Activated B cell treated with CpG ODN at 0.5 μM for 24 hours (primary cell): Measurements from ENCODE around the gene SEPTIN7. TPM values are rescaled to one million over a fixed set of nuclear protein-coding genes. Genes with fewer than 3 reads are reported as not detected.

Experiments
- ATAC-seq: fragments of 200-7000 bp; cut with Tn5 transposase; one replicate; pipeline ENCODE4 v1.10.0; 2021; ENCODE audit warnings: low read depth, mild to moderate bottlenecking, moderate library complexity
- CTCF ChIA-PET: fragments of 350-600 bp; sonication (Branson Sonifier 250); formaldehyde crosslinking; loops from one replicate; lab custom pipeline; 2021; ENCODE audit warnings: antibody characterized with exemption; lab: Charles Lee
- POLR2A ChIA-PET: fragments of 350-600 bp; sonication (Branson Sonifier 250); formaldehyde crosslinking; loops from one replicate; lab custom pipeline; 2021; ENCODE audit warnings: antibody characterized with exemption; lab: Charles Lee
- DNase-seq: peaks from one replicate; pipeline ENCODE4 v3.0.0; 2022
- H3K27ac Mint-ChIP-seq: one replicate; pipeline ENCODE4 v1.8.0; 2020; ENCODE audit warnings: mixed read lengths
- H3K27me3 Mint-ChIP-seq: one replicate; pipeline ENCODE4 v1.8.0; 2021; ENCODE audit warnings: mixed read lengths
- H3K36me3 Mint-ChIP-seq: one replicate; pipeline ENCODE4 v1.8.0; 2021; ENCODE audit warnings: low read depth, mixed read lengths
- H3K4me1 Mint-ChIP-seq: one replicate; pipeline ENCODE4 v1.8.0; 2021; ENCODE audit warnings: mixed read lengths
- H3K4me3 Mint-ChIP-seq: one replicate; pipeline ENCODE4 v1.8.0; 2020; ENCODE audit warnings: mild to moderate bottlenecking, mixed read lengths
- H3K9me3 Mint-ChIP-seq: one replicate; pipeline ENCODE4 v1.8.0; 2020; ENCODE audit warnings: mixed read lengths
- CTCF ChIP-seq: fragments of 200-600 bp; IDR thresholded peaks from one replicate; pipeline ENCODE4 v1.8.0; 2022; ENCODE audit warnings: antibody characterized with exemption, mild to moderate bottlenecking
- intact Hi-C: fragments of 100-400 bp; cut with micrococcal nuclease; formaldehyde crosslinking; loops from one replicate; pipeline ENCODE4 v1.15.1; 2024
- total RNA-seq: library from RNA; stranded (reverse); gene quantifications from 2 replicates; pipeline ENCODE4 v1.2.3, GENCODE V29; 2022

SEPTIN7 gene
- total RNA-seq, 1 donor from 2014 or later, result 239 TPM

DNA sequence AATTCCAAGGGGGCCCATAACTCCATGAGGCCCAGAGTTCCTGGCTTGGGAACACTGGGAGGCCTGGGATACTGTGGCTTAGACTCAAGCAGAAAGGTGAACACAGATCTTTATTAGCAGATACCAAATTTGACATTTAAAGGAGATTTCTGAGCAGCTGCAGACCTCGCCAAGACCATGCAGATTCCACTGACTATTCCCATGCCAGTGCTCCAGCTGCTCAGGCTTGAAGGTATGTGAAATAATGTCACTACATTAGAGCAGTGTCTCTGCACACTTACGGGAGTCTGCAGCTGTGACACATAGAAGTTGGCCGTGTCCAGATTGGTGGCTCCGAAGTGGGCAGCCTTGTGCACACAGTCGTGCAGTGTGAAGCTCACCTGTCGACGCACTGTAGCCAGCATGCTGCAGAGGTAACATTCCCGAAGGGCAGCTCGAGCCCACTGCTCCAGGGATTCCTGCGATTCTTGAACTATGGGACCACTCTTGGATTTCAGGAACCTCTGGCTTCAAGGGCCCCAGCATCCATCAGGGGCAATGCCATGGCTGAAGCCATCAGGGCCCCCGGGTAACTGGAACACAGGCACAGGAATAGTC, 46.1 kb downstream of the SEPTIN7 start:
- ChIA-PET CTCF (interaction anchor here (1.2 kb wide), 1 partner anchor 9 kb away, joined by 3 read pairs; no protein-coding TSS in a partner anchor), POLR2A (interaction anchor here (1.8 kb wide), 1 partner anchor 46 kb away, joined by 7 read pairs; the partner anchor contains the start of gene SEPTIN7)
- DNase-seq (no peak), ATAC-seq (no peak)
- intact Hi-C loops, result no loop called here
- Mint-ChIP-seq H3K27ac (no peak overlapping the region), H3K27me3 (no peaks in the 10 kb centered on the region), H3K36me3 (peaks cover 65% of the 10 kb centered on the region), H3K9me3 (no peaks in the 10 kb centered on the region), H3K4me1 (peaks cover 36% of the 10 kb centered on the region), H3K4me3 (no peak overlapping the region)
- TF ChIP-seq CTCF, result no peak

GRCh38 chr7:35848725-35849124, 47.9 kb downstream of the SEPTIN7 start:
- TF ChIP-seq CTCF, result no peak
- no peak overlapping the region for H3K4me3 Mint-ChIP-seq
- intact Hi-C loops, result no loop called here
- no peak for ATAC-seq
- H3K9me3 Mint-ChIP-seq, result no peaks in the 10 kb centered on the region
- no peak for DNase-seq
- peaks cover 47% of the 10 kb centered on the region for H3K4me1 Mint-ChIP-seq
- no peaks in the 10 kb centered on the region for H3K27me3 Mint-ChIP-seq
- H3K36me3 Mint-ChIP-seq, result peaks cover 67% of the 10 kb centered on the region
- H3K27ac Mint-ChIP-seq, result no peak overlapping the region
- ChIA-PET POLR2A (no interaction called here), CTCF (interaction anchor here (1.5 kb wide), 1 partner anchor 139 kb away, joined by 5 read pairs; no protein-coding TSS in a partner anchor)

DNA sequence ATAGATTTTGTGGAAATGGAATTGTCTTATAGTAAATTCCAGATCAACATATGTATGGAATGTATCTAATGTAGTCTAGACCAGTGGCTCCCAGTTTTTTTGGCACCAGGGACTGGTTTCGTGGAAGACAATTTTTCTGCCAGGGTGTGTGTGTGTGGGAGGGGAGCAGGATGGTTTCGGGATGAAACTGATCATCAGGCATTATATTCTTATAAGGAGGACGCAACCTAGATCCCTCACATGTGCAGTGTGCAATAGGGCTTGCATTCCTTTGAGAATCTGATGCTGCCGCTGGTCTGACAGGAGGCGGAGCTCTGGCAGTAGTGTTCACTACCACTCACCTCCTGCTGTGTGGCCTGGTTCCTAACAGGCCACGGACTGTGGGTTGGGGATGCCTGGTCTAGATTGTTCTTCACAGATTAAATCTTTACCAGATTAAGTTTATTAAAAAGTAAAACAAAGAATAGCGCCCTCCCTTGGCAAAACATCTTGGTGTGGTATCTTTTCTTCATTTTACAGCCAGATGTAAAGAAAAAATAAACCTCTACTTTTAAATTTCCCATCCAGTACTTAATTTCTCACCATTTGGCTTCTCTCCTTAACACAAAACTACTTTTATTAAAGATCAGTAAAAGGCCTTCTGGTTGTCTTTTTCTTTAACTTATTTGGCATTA, 48.4 kb downstream of the SEPTIN7 start:
- CTCF ChIA-PET, result interaction anchor here (1.5 kb wide), 1 partner anchor 139 kb away, joined by 5 read pairs; no protein-coding TSS in a partner anchor

DNA sequence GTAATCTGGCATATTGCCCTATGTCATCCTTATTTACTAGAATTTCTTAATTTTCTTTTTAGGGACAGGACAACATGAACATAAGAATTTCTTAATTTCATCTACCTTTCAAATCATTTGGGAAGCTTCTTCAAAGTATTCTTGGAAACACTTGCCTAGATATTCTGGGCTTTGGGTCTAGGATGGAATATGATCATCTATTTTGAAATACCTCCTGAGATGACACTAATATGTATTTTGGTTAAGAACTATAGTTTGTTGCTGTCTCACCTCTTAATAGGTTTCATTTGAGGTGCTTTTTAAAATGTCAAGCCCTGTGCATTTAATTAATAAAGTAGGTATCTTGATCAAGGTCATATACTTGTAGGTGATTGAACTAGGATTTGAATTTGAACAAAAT, 49.1 kb downstream of the SEPTIN7 start:
- no peak for ATAC-seq
- POLR2A ChIA-PET, result interaction anchor here (1.0 kb wide), 1 partner anchor 124 kb away, joined by 4 read pairs; no protein-coding TSS in a partner anchor
- CTCF ChIA-PET, result interaction anchor here (1.2 kb wide), 1 partner anchor 140 kb away, joined by 3 read pairs; no protein-coding TSS in a partner anchor
- Mint-ChIP-seq H3K4me3 (no peak overlapping the region), H3K36me3 (peaks cover 60% of the 10 kb centered on the region), H3K27ac (no peak overlapping the region), H3K27me3 (no peaks in the 10 kb centered on the region), H3K9me3 (no peaks in the 10 kb centered on the region), H3K4me1 (peaks cover 50% of the 10 kb centered on the region)
- DNase-seq, result no peak
- intact Hi-C loops, result loop anchor here (5.0 kb wide), 1 partner anchor 37 kb away; no protein-coding TSS in a partner anchor
- no peak for TF ChIP-seq CTCF

More for the DNA sequence above, 48.4 kb downstream of the SEPTIN7 start:
- POLR2A ChIA-PET, result interaction anchor here (1.0 kb wide), 1 partner anchor 124 kb away, joined by 4 read pairs; no protein-coding TSS in a partner anchor
- TF ChIP-seq CTCF, result no peak
- ATAC-seq (no peak), DNase-seq (no peak)
- no peak overlapping the region for H3K27ac Mint-ChIP-seq
- H3K27me3 Mint-ChIP-seq, result no peaks in the 10 kb centered on the region
- intact Hi-C loops, result no loop called here
- peaks cover 65% of the 10 kb centered on the region for H3K36me3 Mint-ChIP-seq
- peaks cover 48% of the 10 kb centered on the region for H3K4me1 Mint-ChIP-seq
- H3K4me3 Mint-ChIP-seq, result no peak overlapping the region
- H3K9me3 Mint-ChIP-seq, result no peaks in the 10 kb centered on the region

Other genes with a start within 250 kb of the SEPTIN7 start
- 26.2 and 31.5 TPM in 2 replicates for gene HERPUD2, start 105.9 kb upstream of the SEPTIN7 start, total RNA-seq